Esophagus squamous epithelium (tissue), 4 donors: ENCODE data around the gene SZRD1.

Experiments
- POLR2A ChIP-seq, 4 donors: fragments of 450-650 bp; IDR thresholded peaks; one replicate each; pipeline ENCODE4 v1.6.1; 2017; ENCODE audit warnings: antibody characterized with exemption in 4 of 4, mild to moderate bottlenecking in 4 of 4, moderate library complexity in 3 of 4
- TF ChIP-seq, protein P1 (sequence below), 6 experiments: fragments of 450-650 bp in 4 of 6; fragments of 200-600 bp in 2 of 6; sonication (generic) in 2 of 6; IDR thresholded peaks; one replicate each; pipeline ENCODE4 v1.5.1; 2016 to 2019; ENCODE audit warnings: antibody characterized with exemption in 6 of 6, mild to moderate bottlenecking in 4 of 6, moderate library complexity in 4 of 6

DNA sequence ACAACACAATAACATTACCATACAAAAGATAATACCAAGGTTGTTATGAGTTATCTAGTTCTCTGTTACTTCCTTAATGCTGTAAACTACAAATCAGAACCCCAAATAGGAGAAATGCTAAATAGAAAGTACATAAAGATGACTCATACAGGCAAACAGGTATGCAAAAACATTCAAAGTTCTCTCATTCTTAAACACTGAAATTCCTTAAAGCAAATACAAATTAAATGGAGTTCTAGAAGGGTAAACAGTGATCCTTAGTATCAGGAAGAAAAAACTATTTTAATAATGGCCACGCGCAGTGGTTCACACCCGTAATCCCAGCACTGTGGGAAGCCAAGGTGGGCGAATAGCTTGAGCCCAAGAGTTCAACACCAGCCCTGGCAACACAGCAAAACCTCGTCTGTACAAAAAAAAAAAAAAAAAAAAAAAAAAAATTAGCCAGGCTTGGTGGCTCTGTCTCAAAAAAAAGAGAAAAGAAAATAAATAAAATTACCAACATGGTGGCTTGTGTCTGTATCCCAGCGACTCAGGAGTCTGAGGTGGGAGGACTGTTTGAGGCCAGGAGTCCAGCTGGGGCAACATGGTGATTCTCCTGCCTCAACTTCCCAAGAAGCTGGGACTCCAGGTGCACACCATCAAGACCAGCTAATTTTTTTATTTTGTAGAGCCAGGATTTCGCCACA, 32.2 kb upstream of the SZRD1 start:
- TF ChIP-seq, protein P1, sequence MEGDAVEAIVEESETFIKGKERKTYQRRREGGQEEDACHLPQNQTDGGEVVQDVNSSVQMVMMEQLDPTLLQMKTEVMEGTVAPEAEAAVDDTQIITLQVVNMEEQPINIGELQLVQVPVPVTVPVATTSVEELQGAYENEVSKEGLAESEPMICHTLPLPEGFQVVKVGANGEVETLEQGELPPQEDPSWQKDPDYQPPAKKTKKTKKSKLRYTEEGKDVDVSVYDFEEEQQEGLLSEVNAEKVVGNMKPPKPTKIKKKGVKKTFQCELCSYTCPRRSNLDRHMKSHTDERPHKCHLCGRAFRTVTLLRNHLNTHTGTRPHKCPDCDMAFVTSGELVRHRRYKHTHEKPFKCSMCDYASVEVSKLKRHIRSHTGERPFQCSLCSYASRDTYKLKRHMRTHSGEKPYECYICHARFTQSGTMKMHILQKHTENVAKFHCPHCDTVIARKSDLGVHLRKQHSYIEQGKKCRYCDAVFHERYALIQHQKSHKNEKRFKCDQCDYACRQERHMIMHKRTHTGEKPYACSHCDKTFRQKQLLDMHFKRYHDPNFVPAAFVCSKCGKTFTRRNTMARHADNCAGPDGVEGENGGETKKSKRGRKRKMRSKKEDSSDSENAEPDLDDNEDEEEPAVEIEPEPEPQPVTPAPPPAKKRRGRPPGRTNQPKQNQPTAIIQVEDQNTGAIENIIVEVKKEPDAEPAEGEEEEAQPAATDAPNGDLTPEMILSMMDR (IDR thresholded peaks at IDR 0.05) = no peak
- TF ChIP-seq POLR2A (IDR thresholded peaks at IDR 0.05) = no peak
